A673 (cell line): Measurements from ENCODE around the gene SRSF8. TPM values are rescaled to one million over a fixed set of nuclear protein-coding genes. Genes with fewer than 3 reads are reported as not detected.

Experiments used
- BruUV-seq: library from RNA; stranded (reverse); fragments of 400-500 nt; replicated peaks from 2 replicates; lab custom pipeline; 2021; lab: Mats Ljungman, UMichigan
- CTCF ChIA-PET: fragments of 300-600 bp; sonication (Branson Sonifier 250); formaldehyde crosslinking; loops from one replicate; lab custom pipeline; 2022; ENCODE audit warnings: antibody characterized with exemption; lab: Charles Lee
- POLR2A ChIA-PET: fragments of 300-600 bp; sonication (Branson Sonifier 250); formaldehyde crosslinking; loops from one replicate; lab custom pipeline; 2022; ENCODE audit warnings: antibody characterized with exemption; ENCODE audit not compliant: low non-redundant PET; lab: Charles Lee
- DNase-seq: peaks from one replicate; pipeline ENCODE4 v3.0.0-alpha.2; 2015; ENCODE audit warnings: low spot score
- H3K27ac ChIP-seq: fragments of 200-600 bp; sonication (generic); 2 replicates; pipeline ENCODE4 v1.5.1; 2016; ENCODE audit warnings: mixed run types, low read depth, mild to moderate bottlenecking, mixed read lengths, antibody characterized with exemption, low read length; ENCODE audit not compliant: poor library complexity, severe bottlenecking
- H3K27me3 ChIP-seq: fragments of 200-600 bp; sonication (generic); replicated peaks from 2 replicates; pipeline ENCODE4 v1.6.1; 2017; ENCODE audit warnings: mixed run types, low read depth, mild to moderate bottlenecking, mixed read lengths, antibody characterized with exemption, low read length; ENCODE audit not compliant: insufficient read depth, poor library complexity
- H3K36me3 ChIP-seq: fragments of 200-600 bp; sonication (generic); 2 replicates; pipeline ENCODE4 v1.6.1; 2016; ENCODE audit warnings: mixed run types, mild to moderate bottlenecking, mixed read lengths, antibody characterized with exemption, low read length; ENCODE audit not compliant: insufficient read depth, poor library complexity, severe bottlenecking
- H3K4me1 ChIP-seq: fragments of 200-600 bp; sonication (generic); 2 replicates; pipeline ENCODE4 v1.6.1; 2017; ENCODE audit warnings: mixed run types, mild to moderate bottlenecking, mixed read lengths, antibody characterized with exemption, low read length; ENCODE audit not compliant: insufficient read depth, poor library complexity, severe bottlenecking
- H3K4me3 ChIP-seq: fragments of 200-600 bp; sonication (generic); 2 replicates; pipeline ENCODE4 v1.5.1; 2016; ENCODE audit warnings: low read depth, mixed run types, mild to moderate bottlenecking, mixed read lengths, low read length; ENCODE audit not compliant: poor library complexity, severe bottlenecking
- H3K9me3 ChIP-seq: fragments of 200-600 bp; sonication (generic); 2 replicates; pipeline ENCODE4 v1.6.1; 2016; ENCODE audit warnings: mixed run types, low read depth, mild to moderate bottlenecking, mixed read lengths, antibody characterized with exemption, low read length; ENCODE audit not compliant: poor library complexity, severe bottlenecking
- EZH2 ChIP-seq: fragments of 200-600 bp; sonication (generic); IDR thresholded peaks from 2 replicates; pipeline ENCODE4 v1.6.1; 2017; ENCODE audit warnings: borderline replicate concordance, low read depth, mild to moderate bottlenecking, mixed read lengths, antibody characterized with exemption, low read length; ENCODE audit not compliant: poor library complexity, severe bottlenecking
- intact Hi-C: fragments of 100-400 bp; cut with micrococcal nuclease; formaldehyde crosslinking; loops from one replicate; pipeline ENCODE4 v1.10.0; 2022; ENCODE audit not compliant: unreplicated experiment
- total RNA-seq: library from RNA; stranded (reverse); gene quantifications from 2 replicates; pipeline ENCODE4 v1.2.3, GENCODE V29; 2021
- TF ChIP-seq, protein P1 (sequence below): fragments of 300-800, 200-600 bp; sonication (generic); conservative IDR thresholded peaks from 2 replicates; pipeline ENCODE4 v1.5.1; 2017; ENCODE audit warnings: low read depth, mild to moderate bottlenecking, antibody characterized with exemption, low read length, moderate library complexity, mixed read lengths

The SRSF8 gene
- total RNA-seq, 1 experiment from 2014 or later, result 22.5 TPM

DNA sequence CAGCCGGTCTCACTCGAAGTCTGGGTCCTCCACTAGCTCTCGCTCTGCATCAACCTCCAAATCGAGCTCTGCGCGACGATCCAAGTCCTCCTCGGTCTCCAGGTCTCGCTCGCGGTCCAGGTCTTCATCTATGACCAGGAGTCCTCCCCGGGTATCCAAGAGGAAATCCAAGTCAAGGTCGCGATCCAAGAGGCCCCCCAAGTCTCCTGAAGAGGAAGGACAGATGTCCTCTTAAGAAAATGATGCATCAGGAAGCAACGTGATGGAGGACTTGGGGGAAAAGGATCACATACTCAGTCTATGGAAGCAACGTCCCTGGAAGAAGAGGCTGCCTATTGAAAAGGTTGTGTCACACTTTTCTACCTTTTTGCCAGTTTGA lies 1.1 kb downstream of the SRSF8 start:
- ChIA-PET POLR2A (interaction anchor here (0.7 kb wide), 1 partner anchor 94 kb away, joined by 4 read pairs; no protein-coding TSS in a partner anchor), CTCF (interaction anchor here (0.6 to 2.0 kb wide), 6 partner anchors 11 to 637 kb away, joined by 3 to 10 read pairs (median 6); partner anchors contain the start of genes CWC15, ENDOD1 and KDM4D)
- Histone ChIP-seq H3K36me3 (no peaks in the 10 kb centered on the region), H3K4me3 (peak overlapping the region; percentile 68), H3K4me1 (peaks cover 9% of the 10 kb centered on the region), H3K27ac (peak overlapping the region; percentile 86), H3K27me3 (no peaks in the 10 kb centered on the region), H3K9me3 (no peaks in the 10 kb centered on the region)
- BruUV-seq, result no TSS peak
- no peak for DNase-seq
- TF ChIP-seq EZH2, result no peak
- TF ChIP-seq, protein P1, sequence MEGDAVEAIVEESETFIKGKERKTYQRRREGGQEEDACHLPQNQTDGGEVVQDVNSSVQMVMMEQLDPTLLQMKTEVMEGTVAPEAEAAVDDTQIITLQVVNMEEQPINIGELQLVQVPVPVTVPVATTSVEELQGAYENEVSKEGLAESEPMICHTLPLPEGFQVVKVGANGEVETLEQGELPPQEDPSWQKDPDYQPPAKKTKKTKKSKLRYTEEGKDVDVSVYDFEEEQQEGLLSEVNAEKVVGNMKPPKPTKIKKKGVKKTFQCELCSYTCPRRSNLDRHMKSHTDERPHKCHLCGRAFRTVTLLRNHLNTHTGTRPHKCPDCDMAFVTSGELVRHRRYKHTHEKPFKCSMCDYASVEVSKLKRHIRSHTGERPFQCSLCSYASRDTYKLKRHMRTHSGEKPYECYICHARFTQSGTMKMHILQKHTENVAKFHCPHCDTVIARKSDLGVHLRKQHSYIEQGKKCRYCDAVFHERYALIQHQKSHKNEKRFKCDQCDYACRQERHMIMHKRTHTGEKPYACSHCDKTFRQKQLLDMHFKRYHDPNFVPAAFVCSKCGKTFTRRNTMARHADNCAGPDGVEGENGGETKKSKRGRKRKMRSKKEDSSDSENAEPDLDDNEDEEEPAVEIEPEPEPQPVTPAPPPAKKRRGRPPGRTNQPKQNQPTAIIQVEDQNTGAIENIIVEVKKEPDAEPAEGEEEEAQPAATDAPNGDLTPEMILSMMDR, result no peak
- intact Hi-C loops, result loop anchor here (1.0 to 10.0 kb wide), 6 partner anchors 71 to 1359 kb away; no protein-coding TSS in a partner anchor

DNA sequence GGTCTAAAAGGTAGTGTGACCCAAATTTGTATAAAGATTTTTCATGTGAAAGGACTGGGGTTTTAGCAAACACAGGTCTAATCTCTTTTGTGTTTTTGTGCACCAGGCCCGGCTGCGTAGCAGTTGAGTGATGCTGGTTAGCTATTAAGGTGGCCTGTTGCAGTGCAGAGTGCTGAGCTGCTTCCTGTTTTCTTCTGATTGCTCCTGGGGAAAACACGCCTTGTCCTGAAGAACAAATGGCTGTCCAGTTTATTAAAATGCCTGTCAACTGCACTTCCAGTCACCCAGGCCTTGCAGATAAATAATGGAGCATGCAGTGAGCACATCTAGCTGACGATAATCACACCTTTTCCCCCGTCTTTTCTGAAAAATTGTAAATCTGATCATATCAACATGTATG lies 1.8 kb downstream of the SRSF8 start:
- H3K4me1 ChIP-seq, result peaks cover 9% of the 10 kb centered on the region
- H3K36me3 ChIP-seq, result no peaks in the 10 kb centered on the region
- no TSS peak for BruUV-seq
- H3K4me3 ChIP-seq, result peak overlapping the region; percentile 68
- intact Hi-C loops, result loop anchor here (1.0 to 10.0 kb wide), 6 partner anchors 70 to 1359 kb away; no protein-coding TSS in a partner anchor
- CTCF ChIA-PET, result interaction anchor here (0.6 kb wide), 1 partner anchor 39 kb away, joined by 3 read pairs; no protein-coding TSS in a partner anchor
- TF ChIP-seq EZH2, result no peak
- TF ChIP-seq, protein P1, result no peak
- no peaks in the 10 kb centered on the region for H3K27me3 ChIP-seq
- POLR2A ChIA-PET, result interaction anchor here (0.6 kb wide), 1 partner anchor 721 kb away, joined by 3 read pairs; the partner anchor contains the start of gene FAM76B
- H3K27ac ChIP-seq, result peak overlapping the region; percentile 86
- DNase-seq, result peak; percentile 95
- H3K9me3 ChIP-seq, result no peaks in the 10 kb centered on the region

DNA sequence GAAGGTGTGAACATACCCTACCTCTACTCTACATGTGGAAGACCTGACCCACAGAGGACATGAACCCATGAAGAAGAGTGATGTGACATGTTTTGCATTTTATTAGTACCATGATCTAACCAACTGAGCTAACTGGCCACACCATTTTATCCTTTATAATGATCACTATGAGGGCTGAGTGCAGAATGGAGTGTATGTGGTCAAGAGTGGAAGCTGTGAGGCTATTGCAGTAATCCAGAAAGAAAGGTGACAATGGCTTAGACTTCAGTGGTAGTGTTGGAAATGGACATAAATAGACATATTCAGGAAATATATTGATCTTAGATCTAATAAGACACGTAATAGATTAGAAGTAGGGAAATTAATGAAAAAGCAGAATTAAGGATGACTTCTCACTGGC lies 3.8 kb downstream of the SRSF8 start:
- Histone ChIP-seq H3K27ac (no peak overlapping the region), H3K27me3 (no peaks in the 10 kb centered on the region), H3K9me3 (no peaks in the 10 kb centered on the region), H3K36me3 (no peaks in the 10 kb centered on the region), H3K4me1 (peaks cover 18% of the 10 kb centered on the region), H3K4me3 (no peak overlapping the region)
- TF ChIP-seq, protein P1, result no peak
- no peak for TF ChIP-seq EZH2
- BruUV-seq, result no TSS peak
- DNase-seq, result no peak
- ChIA-PET CTCF (no interaction called here), POLR2A (no interaction called here)
- intact Hi-C loops, result no loop called here
